A673 (cell line): ENCODE measurements around the gene OLFML1. TPM values are rescaled to one million over a fixed set of nuclear protein-coding genes. Genes with fewer than 3 reads are reported as not detected.

Experiments
- BruUV-seq: library from RNA; stranded (reverse); fragments of 400-500 nt; replicated peaks from 2 replicates; lab custom pipeline; 2021; lab: Mats Ljungman, UMichigan
- CTCF ChIA-PET: fragments of 300-600 bp; sonication (Branson Sonifier 250); formaldehyde crosslinking; loops from one replicate; lab custom pipeline; 2022; ENCODE audit warnings: antibody characterized with exemption; lab: Charles Lee
- POLR2A ChIA-PET: fragments of 300-600 bp; sonication (Branson Sonifier 250); formaldehyde crosslinking; loops from one replicate; lab custom pipeline; 2022; ENCODE audit warnings: antibody characterized with exemption; ENCODE audit not compliant: low non-redundant PET; lab: Charles Lee
- DNase-seq: peaks from one replicate; pipeline ENCODE4 v3.0.0-alpha.2; 2015; ENCODE audit warnings: low spot score
- H3K27ac ChIP-seq: fragments of 200-600 bp; sonication (generic); 2 replicates; pipeline ENCODE4 v1.5.1; 2016; ENCODE audit warnings: mixed run types, low read depth, mild to moderate bottlenecking, mixed read lengths, antibody characterized with exemption, low read length; ENCODE audit not compliant: poor library complexity, severe bottlenecking
- H3K27me3 ChIP-seq: fragments of 200-600 bp; sonication (generic); replicated peaks from 2 replicates; pipeline ENCODE4 v1.6.1; 2017; ENCODE audit warnings: mixed run types, low read depth, mild to moderate bottlenecking, mixed read lengths, antibody characterized with exemption, low read length; ENCODE audit not compliant: insufficient read depth, poor library complexity
- H3K36me3 ChIP-seq: fragments of 200-600 bp; sonication (generic); 2 replicates; pipeline ENCODE4 v1.6.1; 2016; ENCODE audit warnings: mixed run types, mild to moderate bottlenecking, mixed read lengths, antibody characterized with exemption, low read length; ENCODE audit not compliant: insufficient read depth, poor library complexity, severe bottlenecking
- H3K4me1 ChIP-seq: fragments of 200-600 bp; sonication (generic); 2 replicates; pipeline ENCODE4 v1.6.1; 2017; ENCODE audit warnings: mixed run types, mild to moderate bottlenecking, mixed read lengths, antibody characterized with exemption, low read length; ENCODE audit not compliant: insufficient read depth, poor library complexity, severe bottlenecking
- H3K4me3 ChIP-seq: fragments of 200-600 bp; sonication (generic); 2 replicates; pipeline ENCODE4 v1.5.1; 2016; ENCODE audit warnings: low read depth, mixed run types, mild to moderate bottlenecking, mixed read lengths, low read length; ENCODE audit not compliant: poor library complexity, severe bottlenecking
- H3K9me3 ChIP-seq: fragments of 200-600 bp; sonication (generic); 2 replicates; pipeline ENCODE4 v1.6.1; 2016; ENCODE audit warnings: mixed run types, low read depth, mild to moderate bottlenecking, mixed read lengths, antibody characterized with exemption, low read length; ENCODE audit not compliant: poor library complexity, severe bottlenecking
- EZH2 ChIP-seq: fragments of 200-600 bp; sonication (generic); IDR thresholded peaks from 2 replicates; pipeline ENCODE4 v1.6.1; 2017; ENCODE audit warnings: borderline replicate concordance, low read depth, mild to moderate bottlenecking, mixed read lengths, antibody characterized with exemption, low read length; ENCODE audit not compliant: poor library complexity, severe bottlenecking
- intact Hi-C: fragments of 100-400 bp; cut with micrococcal nuclease; formaldehyde crosslinking; loops from one replicate; pipeline ENCODE4 v1.10.0; 2022; ENCODE audit not compliant: unreplicated experiment
- total RNA-seq: library from RNA; stranded (reverse); gene quantifications from 2 replicates; pipeline ENCODE4 v1.2.3, GENCODE V29; 2021
- TF ChIP-seq, protein P1 (sequence below): fragments of 300-800, 200-600 bp; sonication (generic); conservative IDR thresholded peaks from 2 replicates; pipeline ENCODE4 v1.5.1; 2017; ENCODE audit warnings: low read depth, mild to moderate bottlenecking, antibody characterized with exemption, low read length, moderate library complexity, mixed read lengths

Gene OLFML1
- total RNA-seq, 1 experiment from 2014 or later = not detected

DNA sequence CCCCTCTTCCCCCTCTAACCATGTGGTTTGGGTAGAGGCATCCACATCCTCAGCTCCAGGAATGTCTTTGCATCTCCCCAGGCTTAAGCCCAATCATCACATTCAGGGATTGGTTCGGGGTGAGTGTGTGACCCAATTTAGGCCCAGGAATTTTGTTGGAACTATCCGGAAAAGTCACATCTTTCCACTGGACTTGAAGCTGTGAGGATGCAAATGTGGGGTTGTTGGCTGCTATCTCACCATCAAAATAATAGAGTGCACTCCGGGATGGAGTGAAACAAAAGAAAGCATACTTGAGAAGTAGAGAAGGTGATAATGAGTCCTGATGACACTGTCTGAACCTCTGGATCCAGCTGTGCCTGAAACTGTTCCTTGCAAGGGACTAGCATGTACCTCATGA is 33.8 kb upstream of the OLFML1 start:
- no peak for TF ChIP-seq EZH2
- TF ChIP-seq, protein P1, sequence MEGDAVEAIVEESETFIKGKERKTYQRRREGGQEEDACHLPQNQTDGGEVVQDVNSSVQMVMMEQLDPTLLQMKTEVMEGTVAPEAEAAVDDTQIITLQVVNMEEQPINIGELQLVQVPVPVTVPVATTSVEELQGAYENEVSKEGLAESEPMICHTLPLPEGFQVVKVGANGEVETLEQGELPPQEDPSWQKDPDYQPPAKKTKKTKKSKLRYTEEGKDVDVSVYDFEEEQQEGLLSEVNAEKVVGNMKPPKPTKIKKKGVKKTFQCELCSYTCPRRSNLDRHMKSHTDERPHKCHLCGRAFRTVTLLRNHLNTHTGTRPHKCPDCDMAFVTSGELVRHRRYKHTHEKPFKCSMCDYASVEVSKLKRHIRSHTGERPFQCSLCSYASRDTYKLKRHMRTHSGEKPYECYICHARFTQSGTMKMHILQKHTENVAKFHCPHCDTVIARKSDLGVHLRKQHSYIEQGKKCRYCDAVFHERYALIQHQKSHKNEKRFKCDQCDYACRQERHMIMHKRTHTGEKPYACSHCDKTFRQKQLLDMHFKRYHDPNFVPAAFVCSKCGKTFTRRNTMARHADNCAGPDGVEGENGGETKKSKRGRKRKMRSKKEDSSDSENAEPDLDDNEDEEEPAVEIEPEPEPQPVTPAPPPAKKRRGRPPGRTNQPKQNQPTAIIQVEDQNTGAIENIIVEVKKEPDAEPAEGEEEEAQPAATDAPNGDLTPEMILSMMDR = no peak
- POLR2A ChIA-PET = no interaction called here
- no TSS peak for BruUV-seq
- Histone ChIP-seq H3K4me1 (no peaks in the 10 kb centered on the region), H3K27me3 (no peaks in the 10 kb centered on the region), H3K36me3 (no peaks in the 10 kb centered on the region), H3K27ac (no peak overlapping the region), H3K9me3 (no peaks in the 10 kb centered on the region), H3K4me3 (no peak overlapping the region)
- no peak for DNase-seq
- CTCF ChIA-PET = no interaction called here
- intact Hi-C loops = no loop called here

DNA sequence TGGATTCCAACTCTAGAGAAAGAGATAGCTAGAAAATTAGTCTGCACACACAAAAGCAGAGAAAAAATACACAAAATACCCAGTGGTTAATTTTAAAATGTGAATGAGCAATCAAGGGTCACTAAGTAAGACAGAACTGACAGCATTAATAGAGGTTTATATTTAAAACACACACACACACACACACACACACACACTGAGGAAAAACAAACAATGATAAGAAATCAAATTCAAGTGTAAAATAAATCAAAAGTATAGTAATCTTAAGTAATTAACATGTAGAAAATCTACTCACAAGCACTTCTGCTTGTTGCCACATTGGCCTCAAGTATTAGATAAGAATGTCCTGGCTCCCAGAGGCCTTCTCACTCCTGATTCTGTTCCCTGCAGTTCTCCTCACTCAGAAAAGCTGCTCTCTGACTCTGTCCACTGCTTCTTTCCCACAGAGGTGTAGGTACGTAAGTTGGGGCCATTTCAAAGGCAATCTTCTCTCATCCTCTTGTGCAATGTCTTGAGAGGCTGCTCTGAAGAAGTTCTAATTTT is 33.3 kb upstream of the OLFML1 start:
- BruUV-seq = no TSS peak
- no peak overlapping the region for H3K4me3 ChIP-seq
- no peak for TF ChIP-seq EZH2
- TF ChIP-seq, protein P1 = no peak
- DNase-seq = no peak
- ChIA-PET POLR2A (no interaction called here), CTCF (no interaction called here)
- H3K4me1 ChIP-seq = no peaks in the 10 kb centered on the region
- no peaks in the 10 kb centered on the region for H3K36me3 ChIP-seq
- H3K27ac ChIP-seq = no peak overlapping the region
- no peaks in the 10 kb centered on the region for H3K27me3 ChIP-seq
- intact Hi-C loops = no loop called here
- no peaks in the 10 kb centered on the region for H3K9me3 ChIP-seq

DNA sequence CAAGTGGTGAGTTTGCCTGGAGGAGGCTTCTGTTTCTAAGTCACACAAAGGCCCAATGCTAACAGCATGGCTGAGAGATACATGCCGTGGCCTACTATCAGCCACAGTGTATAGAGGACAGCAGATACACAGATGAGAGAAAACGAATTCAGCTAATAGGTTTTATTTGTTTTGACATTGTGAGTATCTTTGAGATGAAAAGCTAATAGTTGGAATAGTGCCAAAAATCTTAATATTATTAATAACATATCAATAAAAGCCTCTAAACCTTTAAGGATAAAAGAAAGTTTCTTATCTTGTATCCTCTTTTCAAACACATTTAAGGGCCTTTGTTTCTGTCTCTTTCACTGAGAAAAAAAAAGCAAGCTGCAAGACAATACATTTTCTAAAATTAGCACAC is 30.5 kb upstream of the OLFML1 start:
- intact Hi-C loops = no loop called here
- H3K4me1 ChIP-seq = no peaks in the 10 kb centered on the region
- TF ChIP-seq, protein P1 = no peak
- TF ChIP-seq EZH2 = no peak
- no peak for DNase-seq
- no peaks in the 10 kb centered on the region for H3K9me3 ChIP-seq
- H3K4me3 ChIP-seq = no peak overlapping the region
- CTCF ChIA-PET = no interaction called here
- POLR2A ChIA-PET = no interaction called here
- H3K27ac ChIP-seq = no peak overlapping the region
- no peaks in the 10 kb centered on the region for H3K36me3 ChIP-seq
- no TSS peak for BruUV-seq
- H3K27me3 ChIP-seq = peaks cover 4% of the 10 kb centered on the region
